ENCODE measurements around the gene PRKCE.

Gene PRKCE

GRCh38 chr2:45979065-45979464, 327.6 kb downstream of the PRKCE start:
- no peak for DNase-seq

DNA sequence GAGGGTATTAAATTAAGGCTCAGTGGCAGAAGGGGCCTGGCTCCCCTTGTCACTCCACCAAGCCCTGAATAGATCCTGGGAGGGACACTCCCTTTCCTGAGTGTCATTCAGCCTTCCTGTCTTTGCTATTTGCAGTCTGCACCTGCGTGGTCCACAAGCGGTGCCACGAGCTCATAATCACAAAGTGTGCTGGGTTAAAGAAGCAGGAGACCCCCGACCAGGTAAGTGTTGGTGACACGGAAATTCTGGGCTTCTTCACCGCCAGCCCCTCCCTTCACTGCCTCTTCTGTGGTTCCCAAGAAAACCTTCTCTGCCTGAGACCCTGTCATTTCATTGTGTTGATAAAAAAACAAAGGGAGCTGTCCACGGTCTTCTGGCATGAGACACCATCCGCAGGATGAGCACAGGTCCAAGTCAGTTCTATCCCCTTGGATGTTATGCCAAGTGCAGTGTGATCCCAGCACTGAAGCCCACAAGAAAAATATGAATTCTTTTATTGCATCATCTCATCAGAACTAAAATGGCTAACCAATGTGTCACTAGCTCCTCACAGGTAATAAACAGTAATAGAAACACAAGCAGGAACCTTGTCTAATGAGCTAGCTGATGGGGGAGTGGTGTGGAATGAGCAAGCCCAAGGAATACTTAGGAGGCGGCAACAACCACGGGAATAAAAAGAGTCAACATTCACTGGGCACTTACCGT, 328.8 kb downstream of the PRKCE start:
- DNase-seq = no peak

DNA sequence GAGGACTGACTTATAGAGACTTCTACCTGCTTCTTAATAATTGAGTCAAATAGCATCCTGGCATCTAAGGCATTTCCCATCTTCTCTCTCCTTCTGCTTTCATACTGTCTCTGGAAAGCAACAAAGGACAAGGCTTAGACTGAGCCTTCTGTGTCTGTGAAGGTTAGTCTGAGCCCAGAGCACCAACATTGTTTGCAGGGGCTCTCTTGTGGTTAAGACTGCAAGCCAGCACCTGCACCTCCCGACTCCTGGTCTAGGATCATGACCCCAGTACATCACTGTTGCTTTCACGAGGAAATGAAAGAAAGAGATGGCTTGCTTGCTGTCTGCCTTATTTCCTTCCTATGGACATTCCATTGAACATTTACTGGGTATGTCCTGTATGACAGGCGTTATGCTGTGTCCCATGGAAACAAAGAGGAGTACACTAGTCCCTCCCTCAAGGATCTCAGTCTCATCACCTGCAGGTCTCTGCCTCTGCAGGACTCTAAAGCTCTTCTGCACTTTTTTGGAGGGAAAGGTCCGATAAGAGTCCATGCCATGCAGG, 330.0 kb downstream of the PRKCE start:
- no peak for DNase-seq

GRCh38 chr2:45982096-45982495, 330.6 kb downstream of the PRKCE start:
- DNase-seq = no peak

DNA sequence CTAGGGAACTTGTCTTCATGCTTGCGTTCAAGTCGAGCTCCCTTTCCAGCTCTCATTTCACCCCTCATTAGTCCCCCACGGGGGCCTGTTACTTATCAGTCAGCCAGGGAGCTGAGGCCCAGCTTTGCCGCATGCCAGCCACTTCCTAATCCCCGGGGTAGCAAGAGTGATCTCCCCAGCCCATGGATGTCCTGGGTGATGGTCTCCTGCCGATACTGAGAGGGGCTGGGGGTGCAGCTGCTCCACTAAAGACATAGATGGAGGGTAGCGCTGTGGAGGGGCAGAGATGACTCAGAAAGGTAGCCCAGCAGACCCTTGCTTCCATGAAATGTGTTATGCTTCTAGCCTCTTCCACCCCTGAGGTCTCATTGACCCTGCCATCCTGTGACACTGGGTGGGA, 331.7 kb downstream of the PRKCE start:
- DNase-seq = no peak

DNA sequence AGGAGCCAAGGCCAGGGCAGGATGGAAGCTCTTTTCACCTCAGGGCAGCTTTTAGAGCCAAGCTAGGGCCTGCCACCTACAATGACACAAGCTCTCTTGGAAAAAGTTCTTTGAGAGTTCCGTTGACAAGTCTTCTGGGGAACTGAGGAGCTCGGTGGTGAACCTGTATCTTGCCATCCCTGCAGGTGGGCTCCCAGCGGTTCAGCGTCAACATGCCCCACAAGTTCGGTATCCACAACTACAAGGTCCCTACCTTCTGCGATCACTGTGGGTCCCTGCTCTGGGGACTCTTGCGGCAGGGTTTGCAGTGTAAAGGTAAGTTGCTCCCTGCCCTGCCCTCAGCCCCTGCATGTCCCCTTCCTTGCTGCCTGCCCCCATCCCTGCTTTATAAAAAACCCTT, 332.9 kb downstream of the PRKCE start:
- DNase-seq = no peak

- no peak for DNase-seq
Observed at GRCh38 chr2:45984896-45985473, 333.5 kb downstream of the PRKCE start.

GRCh38 chr2:45986509-45986908, 335.0 kb downstream of the PRKCE start:
- DNase-seq = no peak

- DNase-seq = no peak
Observed at GRCh38 chr2:45987856-45988255, 336.4 kb downstream of the PRKCE start.

DNA sequence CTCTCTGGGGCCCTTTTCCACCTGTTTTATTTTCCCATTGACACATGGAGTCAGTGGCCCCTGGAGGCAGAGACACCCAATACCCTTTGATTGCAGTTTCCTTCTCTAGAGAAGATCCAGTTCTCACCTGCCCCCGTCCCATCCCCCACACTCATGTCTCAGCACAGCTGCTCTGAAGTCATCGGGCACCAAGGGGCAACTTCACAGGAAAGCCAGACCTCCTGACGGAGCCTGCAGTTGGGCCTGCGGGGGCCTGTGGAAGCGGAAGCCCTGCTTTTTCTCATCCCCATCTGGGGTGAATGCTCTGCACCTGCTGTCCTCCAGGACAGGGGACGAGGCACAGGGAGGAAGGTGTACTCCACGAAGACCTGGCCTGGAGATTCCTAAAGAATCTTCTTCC, 337.4 kb downstream of the PRKCE start:
- no peak for DNase-seq

DNA sequence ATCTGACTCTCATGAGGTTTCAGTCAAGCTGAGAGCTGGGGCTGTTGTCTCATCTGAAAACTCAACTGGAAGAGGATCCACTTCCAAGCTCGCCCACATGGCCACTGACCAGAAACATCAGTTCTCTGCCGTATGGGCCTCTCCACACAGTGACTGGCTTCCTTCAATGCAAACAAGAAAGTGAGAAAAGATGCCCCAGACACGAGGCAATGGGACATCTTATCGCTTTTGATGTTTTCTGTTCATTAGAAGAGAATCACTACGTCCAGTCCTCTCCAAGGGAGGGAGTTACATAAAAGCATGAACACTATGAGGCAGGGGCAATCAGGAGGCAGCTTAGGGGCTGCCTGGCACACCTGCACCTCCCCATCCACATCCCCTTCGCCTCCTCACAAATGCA, 338.7 kb downstream of the PRKCE start:
- DNase-seq = no peak

DNA sequence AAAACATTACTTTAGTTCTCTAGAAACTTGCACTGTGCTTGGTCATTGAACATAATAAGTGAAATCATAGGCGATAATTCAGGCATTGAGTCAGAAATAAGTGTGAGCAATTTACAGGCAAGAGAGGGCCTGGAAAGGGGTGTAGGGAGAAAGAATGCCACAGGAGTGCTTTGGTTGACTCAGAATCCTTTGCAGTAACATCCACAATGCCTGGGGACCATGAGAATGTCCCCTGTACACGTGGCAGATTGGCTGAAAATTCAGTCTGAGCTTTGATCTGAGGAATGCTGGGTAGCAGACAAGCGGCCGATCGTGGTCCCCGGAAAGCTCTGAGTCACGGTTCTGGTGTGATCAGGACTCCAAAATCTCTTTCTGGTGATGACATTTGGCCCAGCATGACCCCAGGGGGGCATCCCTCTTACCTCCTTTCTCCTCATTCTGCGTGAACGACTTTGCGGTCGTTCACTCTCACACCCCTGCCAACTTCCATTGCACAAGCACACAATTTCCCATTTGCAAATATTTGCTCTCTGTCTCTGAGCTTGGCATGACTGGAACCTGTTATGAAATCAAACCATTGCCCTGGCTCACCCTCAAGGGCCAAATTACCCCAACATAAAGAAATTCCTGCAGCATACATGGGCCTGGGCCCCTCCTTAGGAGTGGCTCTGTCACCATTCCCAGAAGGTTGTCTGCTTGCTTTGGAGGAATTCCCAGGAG, 340.7 kb downstream of the PRKCE start:
- DNase-seq = no peak

- no peak for DNase-seq
Observed at GRCh38 chr2:45992741-45993475, 341.4 kb downstream of the PRKCE start.

DNA sequence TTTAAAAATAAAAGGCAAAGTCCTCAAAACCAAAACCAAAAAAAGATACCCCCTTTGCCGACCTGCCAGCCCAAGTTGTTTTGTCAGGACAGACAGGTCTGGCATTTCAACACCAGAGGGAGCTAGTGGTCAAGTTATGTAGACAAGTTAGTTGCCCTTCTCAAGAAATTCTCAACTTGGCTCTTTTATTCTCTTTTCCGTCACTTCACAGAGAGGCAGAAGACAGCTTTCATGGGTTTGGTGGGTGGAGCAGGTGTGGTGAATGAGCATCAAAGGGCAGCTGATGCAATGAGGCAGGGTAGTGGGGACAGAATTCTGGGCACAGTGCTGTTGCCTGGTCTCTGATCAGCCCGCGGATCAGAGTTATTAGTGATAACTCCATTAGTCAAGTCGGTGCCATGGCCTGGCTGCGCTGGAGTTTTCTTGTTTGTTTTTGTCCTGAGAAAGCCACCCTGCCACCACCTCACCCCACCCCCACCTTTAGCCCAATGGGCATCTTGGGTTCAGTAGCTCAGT, 342.1 kb downstream of the PRKCE start:
- DNase-seq = peak; percentile 84

DNA sequence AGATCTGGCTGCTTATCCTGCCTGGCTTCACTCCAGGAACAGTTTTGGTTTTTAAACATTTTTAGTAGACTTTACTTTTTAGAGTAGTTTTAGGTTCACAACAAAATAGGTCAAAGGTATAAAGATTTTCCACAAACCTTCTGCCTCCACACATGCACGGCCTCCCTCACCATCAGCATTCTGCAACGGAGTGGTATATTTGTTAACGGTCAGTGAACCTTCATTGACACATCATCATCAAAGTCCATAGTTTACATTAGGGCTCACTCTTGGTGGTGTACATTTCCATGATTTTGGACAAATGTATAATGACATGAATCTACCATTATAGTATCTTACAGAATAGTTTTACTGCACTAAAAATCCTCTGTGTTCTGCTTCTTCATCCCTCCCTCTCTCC, 342.6 kb downstream of the PRKCE start:
- DNase-seq = no peak

DNA sequence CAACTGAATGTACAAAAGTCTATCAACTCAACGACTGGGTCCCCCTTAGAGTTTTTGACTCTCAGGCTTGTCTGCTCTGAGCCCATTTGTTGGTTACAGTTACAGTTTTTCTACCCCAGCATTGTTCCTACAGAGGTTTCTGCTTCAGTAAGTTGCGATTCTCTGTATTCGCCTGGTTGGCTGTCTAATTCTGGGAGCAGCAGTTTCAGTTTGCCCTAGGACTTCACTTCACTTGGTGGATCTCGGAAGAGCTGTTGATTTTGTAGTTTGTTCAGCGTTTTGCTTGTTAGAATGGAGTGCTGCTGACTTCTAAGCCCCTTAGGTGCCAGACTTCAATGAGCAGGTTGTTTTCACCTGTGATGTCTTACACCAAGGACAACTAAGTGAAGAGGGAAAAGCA, 349.2 kb downstream of the PRKCE start:
- DNase-seq = no peak

DNA sequence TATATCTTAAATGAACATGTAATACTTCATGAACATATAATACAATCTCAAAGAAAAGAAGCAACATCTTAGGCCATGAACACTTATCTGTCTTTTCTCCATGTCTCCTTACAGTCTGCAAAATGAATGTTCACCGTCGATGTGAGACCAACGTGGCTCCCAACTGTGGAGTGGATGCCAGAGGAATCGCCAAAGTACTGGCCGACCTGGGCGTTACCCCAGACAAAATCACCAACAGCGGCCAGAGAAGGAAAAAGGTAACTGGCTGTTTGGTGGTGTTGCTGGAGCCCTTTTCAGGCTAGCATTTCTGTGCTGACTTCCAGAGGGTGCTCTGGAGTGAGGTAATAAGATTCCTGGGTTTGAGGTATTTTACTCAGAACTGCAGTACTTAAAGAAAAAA, 349.8 kb downstream of the PRKCE start:
- no peak for DNase-seq

GRCh38 chr2:46001741-46002506, 350.4 kb downstream of the PRKCE start:
- no peak for DNase-seq

GRCh38 chr2:46002507-46002883, 351.0 kb downstream of the PRKCE start:
- DNase-seq = no peak

DNA sequence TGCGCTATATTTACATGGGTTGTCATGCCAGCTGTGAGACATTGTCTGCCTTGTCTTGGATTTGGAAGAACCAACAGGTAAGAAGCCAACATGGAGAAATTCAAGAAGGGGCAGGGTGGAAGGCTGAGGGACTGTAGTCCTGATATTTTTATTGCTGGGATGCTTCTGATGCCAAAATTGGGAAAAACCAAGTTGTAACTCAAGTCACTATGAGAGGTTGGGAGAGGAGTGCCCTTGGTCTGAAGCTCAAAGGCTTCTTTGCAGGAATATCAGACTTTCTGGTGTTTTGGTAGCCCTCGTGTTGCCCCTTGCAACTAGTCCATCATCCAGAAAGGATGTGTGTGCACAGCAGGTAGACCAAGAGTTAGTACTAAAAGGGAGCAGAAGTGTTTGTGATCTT, 351.5 kb downstream of the PRKCE start:
- DNase-seq = no peak

DNA sequence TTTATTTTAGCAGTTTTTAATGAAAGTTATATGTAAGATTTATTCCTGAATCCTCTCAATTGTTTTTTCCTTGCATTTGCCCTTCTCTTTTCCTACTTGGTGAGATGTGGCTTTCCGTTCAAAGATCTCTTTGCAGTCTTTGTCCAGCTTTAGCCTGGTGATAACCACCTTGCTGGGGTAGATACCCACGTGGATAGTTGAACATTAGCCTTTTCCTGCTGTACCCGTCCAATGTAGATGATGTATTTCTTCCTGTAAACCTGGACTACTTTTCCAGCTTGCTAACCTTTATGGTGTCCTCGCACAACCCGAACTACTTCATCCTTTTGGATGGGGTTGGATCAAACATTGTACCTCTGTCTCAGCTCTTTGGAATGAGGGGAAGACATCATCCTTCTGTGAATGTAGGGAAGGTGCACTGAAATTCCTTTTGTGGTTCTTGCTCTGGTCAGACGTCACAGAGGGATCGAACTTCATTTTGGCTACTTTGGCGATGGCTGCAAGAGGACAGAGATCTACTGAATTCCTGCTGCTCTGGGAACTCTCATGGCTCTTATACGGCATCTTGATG, 352.5 kb downstream of the PRKCE start:
- DNase-seq = no peak

- no peak for DNase-seq
Observed at GRCh38 chr2:46006473-46007025, 355.1 kb downstream of the PRKCE start.
